ENCODE measurements around the gene CORO2B.

CORO2B gene

GRCh38 chr15:68715111-68715510 is 136.3 kb downstream of the CORO2B start:
- Histone ChIP-seq H3K27me3 (ENCODE audit: insufficient read depth, poor library complexity, severe bottlenecking) (no peaks in the 10 kb centered on the region), H3K27ac (replicated peaks) (no peak overlapping the region), H3K4me3 (replicated peaks; ENCODE audit: insufficient read depth, low read length) (no peak overlapping the region)
- no peak for DNase-seq (ENCODE audit: low read depth in 1 of 2, low spot score in 1 of 2)
- TF ChIP-seq, protein P1, sequence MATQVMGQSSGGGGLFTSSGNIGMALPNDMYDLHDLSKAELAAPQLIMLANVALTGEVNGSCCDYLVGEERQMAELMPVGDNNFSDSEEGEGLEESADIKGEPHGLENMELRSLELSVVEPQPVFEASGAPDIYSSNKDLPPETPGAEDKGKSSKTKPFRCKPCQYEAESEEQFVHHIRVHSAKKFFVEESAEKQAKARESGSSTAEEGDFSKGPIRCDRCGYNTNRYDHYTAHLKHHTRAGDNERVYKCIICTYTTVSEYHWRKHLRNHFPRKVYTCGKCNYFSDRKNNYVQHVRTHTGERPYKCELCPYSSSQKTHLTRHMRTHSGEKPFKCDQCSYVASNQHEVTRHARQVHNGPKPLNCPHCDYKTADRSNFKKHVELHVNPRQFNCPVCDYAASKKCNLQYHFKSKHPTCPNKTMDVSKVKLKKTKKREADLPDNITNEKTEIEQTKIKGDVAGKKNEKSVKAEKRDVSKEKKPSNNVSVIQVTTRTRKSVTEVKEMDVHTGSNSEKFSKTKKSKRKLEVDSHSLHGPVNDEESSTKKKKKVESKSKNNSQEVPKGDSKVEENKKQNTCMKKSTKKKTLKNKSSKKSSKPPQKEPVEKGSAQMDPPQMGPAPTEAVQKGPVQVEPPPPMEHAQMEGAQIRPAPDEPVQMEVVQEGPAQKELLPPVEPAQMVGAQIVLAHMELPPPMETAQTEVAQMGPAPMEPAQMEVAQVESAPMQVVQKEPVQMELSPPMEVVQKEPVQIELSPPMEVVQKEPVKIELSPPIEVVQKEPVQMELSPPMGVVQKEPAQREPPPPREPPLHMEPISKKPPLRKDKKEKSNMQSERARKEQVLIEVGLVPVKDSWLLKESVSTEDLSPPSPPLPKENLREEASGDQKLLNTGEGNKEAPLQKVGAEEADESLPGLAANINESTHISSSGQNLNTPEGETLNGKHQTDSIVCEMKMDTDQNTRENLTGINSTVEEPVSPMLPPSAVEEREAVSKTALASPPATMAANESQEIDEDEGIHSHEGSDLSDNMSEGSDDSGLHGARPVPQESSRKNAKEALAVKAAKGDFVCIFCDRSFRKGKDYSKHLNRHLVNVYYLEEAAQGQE (IDR thresholded peaks at IDR 0.05; ENCODE audit: insufficient replicate concordance, low read depth): no peak
- TF ChIP-seq GABPA (IDR thresholded peaks at IDR 0.05; ENCODE audit: low read depth) (no peak), CTCF (IDR thresholded peaks at IDR 0.05; ENCODE audit: insufficient read depth, low read length) (no peak), SPI1 (IDR thresholded peaks at IDR 0.05; ENCODE audit: borderline replicate concordance, low read depth) (no peak), POLR2AphosphoS5 (IDR thresholded peaks at IDR 0.05; ENCODE audit: low read depth) (no peak)

DNA sequence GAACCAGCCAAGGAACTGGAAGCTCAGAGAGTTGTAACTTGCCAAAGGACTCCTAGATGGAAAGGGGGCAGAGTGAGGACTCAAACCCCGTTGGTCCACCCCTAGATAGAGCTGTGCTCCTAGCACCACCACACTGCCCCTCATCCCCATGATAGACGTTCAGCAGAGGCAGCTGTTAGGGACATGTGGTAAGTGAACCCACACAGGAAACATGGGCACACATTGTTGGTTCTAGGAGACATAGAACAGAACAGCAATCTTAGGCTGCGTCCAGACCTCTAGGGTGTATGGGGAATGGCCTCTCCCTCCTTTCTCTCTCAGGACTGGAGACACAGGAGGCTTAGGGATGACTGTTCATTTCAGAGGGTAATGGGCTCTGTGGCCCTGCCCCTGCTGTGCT is 139.2 kb downstream of the CORO2B start:
- no peak overlapping the region for H3K27ac ChIP-seq (replicated peaks)
- DNase-seq (ENCODE audit: low read depth in 1 of 2, low spot score in 1 of 2): peak in 1 of 2 experiments; percentile 23
- TF ChIP-seq POLR2AphosphoS5 (IDR thresholded peaks at IDR 0.05; ENCODE audit: low read depth) (no peak), SPI1 (IDR thresholded peaks at IDR 0.05; ENCODE audit: borderline replicate concordance, low read depth) (no peak)
- no peak overlapping the region for H3K4me3 ChIP-seq (replicated peaks; ENCODE audit: insufficient read depth, low read length)
- no peaks in the 10 kb centered on the region for H3K27me3 ChIP-seq (ENCODE audit: insufficient read depth, poor library complexity, severe bottlenecking)

DNA sequence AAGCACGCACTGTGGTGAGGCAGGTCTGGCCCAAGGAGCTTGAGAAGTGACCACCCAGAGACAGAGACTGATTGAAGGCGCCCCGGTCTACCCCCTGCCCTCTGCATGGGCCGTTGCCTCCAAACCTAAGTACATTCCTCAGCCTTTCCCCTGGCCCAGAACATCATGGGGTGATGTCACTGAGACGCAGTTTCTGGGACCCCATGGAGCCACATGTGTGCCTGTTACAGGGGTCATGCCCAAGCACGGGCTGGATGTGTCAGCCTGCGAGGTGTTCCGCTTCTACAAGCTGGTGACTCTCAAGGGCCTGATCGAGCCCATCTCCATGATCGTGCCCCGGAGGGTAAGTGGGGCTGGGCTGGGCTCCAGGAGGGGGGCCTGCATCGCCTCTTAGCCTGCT is 139.7 kb downstream of the CORO2B start:
- Histone ChIP-seq H3K27me3 (ENCODE audit: insufficient read depth, poor library complexity, severe bottlenecking) (no peaks in the 10 kb centered on the region), H3K27ac (replicated peaks) (no peak overlapping the region), H3K4me3 (replicated peaks; ENCODE audit: insufficient read depth, low read length) (no peak overlapping the region)
- TF ChIP-seq, protein P1 (IDR thresholded peaks at IDR 0.05; ENCODE audit: insufficient replicate concordance, low read depth): no peak
- TF ChIP-seq CTCF (IDR thresholded peaks at IDR 0.05; ENCODE audit: insufficient read depth, low read length) (no peak), SPI1 (IDR thresholded peaks at IDR 0.05; ENCODE audit: borderline replicate concordance, low read depth) (no peak), GABPA (IDR thresholded peaks at IDR 0.05; ENCODE audit: low read depth) (no peak), POLR2AphosphoS5 (IDR thresholded peaks at IDR 0.05; ENCODE audit: low read depth) (no peak)
- DNase-seq (ENCODE audit: low read depth in 1 of 2, low spot score in 1 of 2): no peak

GRCh38 chr15:68719051-68719450 is 140.3 kb downstream of the CORO2B start:
- Histone ChIP-seq H3K4me3 (replicated peaks; ENCODE audit: insufficient read depth, low read length) (no peak overlapping the region), H3K27me3 (ENCODE audit: insufficient read depth, poor library complexity, severe bottlenecking) (no peaks in the 10 kb centered on the region), H3K27ac (replicated peaks) (no peak overlapping the region)
- TF ChIP-seq SPI1 (IDR thresholded peaks at IDR 0.05; ENCODE audit: borderline replicate concordance, low read depth): no peak
- TF ChIP-seq GABPA (IDR thresholded peaks at IDR 0.05; ENCODE audit: low read depth): no peak
- no peak for TF ChIP-seq CTCF (IDR thresholded peaks at IDR 0.05; ENCODE audit: insufficient read depth, low read length)
- TF ChIP-seq POLR2AphosphoS5 (IDR thresholded peaks at IDR 0.05; ENCODE audit: low read depth): no peak
- TF ChIP-seq, protein P1 (IDR thresholded peaks at IDR 0.05; ENCODE audit: insufficient replicate concordance, low read depth): no peak
- DNase-seq (ENCODE audit: low read depth in 1 of 2, low spot score in 1 of 2): no peak
